Kidney (tissue), 11 donors: ENCODE results near the gene ZP3. TPM values are rescaled to one million over a fixed set of nuclear protein-coding genes. Genes with fewer than 3 reads are reported as not detected.
"Not testable (repeated sequence)": the region's sequence is repeated elsewhere in the genome, so short reads cannot be mapped to it uniquely, and the experiment has no call there.

ENCODE experiments used
- DNase-seq, 5 donors: peaks; one replicate each; pipeline ENCODE4 v3.0.0-alpha.2; 2013 to 2020
- FAIRE-seq: peaks from 2 replicates; lab custom pipeline; 2012; peaks lifted over from hg19 to GRCh38; lab: Jason Lieb, UNC
- H3K27ac ChIP-seq, 2 donors: one replicate each; pipeline ENCODE4 v1.7.0; 2013; ENCODE audit warnings: low read depth in 2 of 2, low read length in 2 of 2, inconsistent platforms in 1 of 2
- H3K27me3 ChIP-seq: one replicate; pipeline ENCODE4 v1.7.1; 2013; ENCODE audit warnings: low read length, inconsistent platforms; ENCODE audit not compliant: control insufficient read depth, insufficient read depth
- H3K36me3 ChIP-seq, 3 donors: one replicate each; pipeline versions ENCODE4 v1.7.0 to v1.7.1; 2013; ENCODE audit warnings: low read length in 3 of 3, control low read depth in 1 of 3, inconsistent platforms in 1 of 3; ENCODE audit not compliant: insufficient read depth in 3 of 3, control insufficient read depth in 2 of 3
- H3K4me1 ChIP-seq, 3 donors: one replicate each; pipeline versions ENCODE4 v1.7.0 to v1.7.1; 2013; ENCODE audit warnings: low read length in 3 of 3, inconsistent platforms in 1 of 3, low read depth in 1 of 3; ENCODE audit not compliant: control insufficient read depth in 2 of 3, insufficient read depth in 2 of 3
- H3K4me3 ChIP-seq, 3 donors: one replicate each; pipeline versions ENCODE4 v1.7.0 to v1.8.1; 2013; ENCODE audit warnings: low read length in 3 of 3, control low read depth in 1 of 3, inconsistent platforms in 1 of 3
- H3K9ac ChIP-seq, 3 donors: one replicate each; pipeline versions ENCODE4 v1.7.0 to v1.7.1; 2013; ENCODE audit warnings: low read length in 3 of 3, control low read depth in 1 of 3, inconsistent platforms in 1 of 3
- H3K9me3 ChIP-seq, 3 donors: one replicate each; pipeline versions ENCODE4 v1.7.0 to v1.7.1; 2013; ENCODE audit warnings: low read length in 3 of 3, control low read depth in 1 of 3, inconsistent platforms in 1 of 3; ENCODE audit not compliant: control insufficient read depth in 2 of 3, insufficient read depth in 1 of 3
- intact Hi-C: fragments of 100-400 bp; cut with DNase I; formaldehyde crosslinking; loops from one replicate; pipeline ENCODE4 v1.11.1; 2022
- polyA plus RNA-seq: library from polyadenylated mRNA; stranded (reverse); fragments of 350-450 nt; fragmentation: Illumina TruSeq; extraction: RNeasy Lipid Tissue Mini Kit (QIAGEN cat#74804); gene quantifications from one replicate; pipeline ENCODE4 v1.2.3, GENCODE V29; 2014; ENCODE audit warnings: low read depth, low replicate concordance; ENCODE audit not compliant: insufficient read depth
- total RNA-seq: library from RNA; stranded (reverse); fragmentation: NEBNext Ultra II Directional; extraction: Animal tissue kit (Norgen Biotek cat#: 25700); gene quantifications from one replicate; pipeline ENCODE4 v1.2.1, GENCODE V29; 2021
- donor health status: control.
- donor health status: control.
- donor health status: DM: yes; HTN: yes; CAD: no.
- donor health status: Normal renal cell carcinoma (clear cell type).

ZP3 gene
- total and polyA plus RNA-seq, 2 donors from 2014 or later: 2.8 to 17.5 TPM

- H3K36me3 ChIP-seq, H3K4me3 ChIP-seq, intact Hi-C loops, H3K9me3 ChIP-seq, H3K4me1 ChIP-seq, FAIRE-seq, H3K27ac ChIP-seq, H3K9ac ChIP-seq, H3K27me3 ChIP-seq, DNase-seq: not testable (repeated sequence)
Observed at GRCh38 chr7:76442664-76443446, 18.1 kb downstream of the ZP3 start.

- H3K27ac ChIP-seq, FAIRE-seq: not testable (repeated sequence)
Observed at GRCh38 chr7:76443846-76444245, 19.1 kb downstream of the ZP3 start.

GRCh38 chr7:76445577-76446008 is 20.8 kb downstream of the ZP3 start:
- H3K27me3 ChIP-seq, H3K4me1 ChIP-seq, DNase-seq, H3K9ac ChIP-seq, H3K9me3 ChIP-seq, H3K36me3 ChIP-seq, H3K4me3 ChIP-seq, intact Hi-C loops: not testable (repeated sequence)
- peak; percentile 68 for FAIRE-seq
- peak overlapping the region in 1 of 2 donors; percentile 37 for H3K27ac ChIP-seq

More at GRCh38 chr7:76443846-76444245, 19.1 kb downstream of the ZP3 start:
- DNase-seq, H3K9me3 ChIP-seq, intact Hi-C loops, H3K4me3 ChIP-seq, H3K4me1 ChIP-seq, H3K27me3 ChIP-seq, H3K9ac ChIP-seq, H3K36me3 ChIP-seq: not testable (repeated sequence)

GRCh38 chr7:76457017-76457416 is 32.3 kb downstream of the ZP3 start:
- H3K27ac ChIP-seq, H3K4me1 ChIP-seq, FAIRE-seq, H3K9ac ChIP-seq, H3K36me3 ChIP-seq, H3K27me3 ChIP-seq, H3K4me3 ChIP-seq, H3K9me3 ChIP-seq, DNase-seq, intact Hi-C loops: not testable (repeated sequence)

GRCh38 chr7:76458504-76458903 is 33.8 kb downstream of the ZP3 start:
- FAIRE-seq, intact Hi-C loops, H3K27me3 ChIP-seq, H3K36me3 ChIP-seq, H3K27ac ChIP-seq, H3K4me3 ChIP-seq, H3K9ac ChIP-seq, DNase-seq, H3K4me1 ChIP-seq, H3K9me3 ChIP-seq: not testable (repeated sequence)

GRCh38 chr7:76460767-76461166 is 36.0 kb downstream of the ZP3 start:
- FAIRE-seq, H3K4me1 ChIP-seq, DNase-seq, H3K27ac ChIP-seq, H3K9me3 ChIP-seq, H3K4me3 ChIP-seq, H3K36me3 ChIP-seq, intact Hi-C loops, H3K9ac ChIP-seq, H3K27me3 ChIP-seq: not testable (repeated sequence)

GRCh38 chr7:76461464-76462101 is 36.8 kb downstream of the ZP3 start, which contains the start of gene DTX2:
TSS of gene DTX2 (plus strand) at chr7:76461709. CDS start at chr7:76480510, 18,801 bp downstream.
- H3K9me3 ChIP-seq, H3K27ac ChIP-seq, H3K9ac ChIP-seq, H3K27me3 ChIP-seq, FAIRE-seq, intact Hi-C loops, H3K36me3 ChIP-seq, H3K4me3 ChIP-seq, DNase-seq, H3K4me1 ChIP-seq: not testable (repeated sequence)

GRCh38 chr7:76462271-76462882 is 37.6 kb downstream of the ZP3 start:
- H3K4me3 ChIP-seq, H3K36me3 ChIP-seq, H3K27ac ChIP-seq, H3K4me1 ChIP-seq, H3K27me3 ChIP-seq, intact Hi-C loops, DNase-seq, FAIRE-seq, H3K9me3 ChIP-seq, H3K9ac ChIP-seq: not testable (repeated sequence)
